ENCODE results near the gene DHDDS. TPM values are rescaled to one million over a fixed set of nuclear protein-coding genes. Genes with fewer than 3 reads are reported as not detected.
A peak's percentile ranks its signal among the peaks of the same experiment; 100 is the strongest.

Gene DHDDS
- total RNA-seq, 1 donor from 2014 or later, result 49.5 TPM

- Mint-ChIP-seq H3K27ac (no peak overlapping the region), H3K27me3 (ENCODE audit: low read depth) (no peaks in the 10 kb centered on the region), H3K4me1 (peaks cover 21% of the 10 kb centered on the region), H3K36me3 (peaks cover 39% of the 10 kb centered on the region), H3K4me3 (no peak overlapping the region), H3K9me3 (no peaks in the 10 kb centered on the region)
- no peak for DNase-seq (ENCODE audit: low spot score in 2 of 2, unreplicated experiment in 2 of 2)
- TF ChIP-seq CTCF (IDR thresholded peaks at IDR 0.05; ENCODE audit: unreplicated experiment), result no peak
These were observed 46.0 kb downstream of the DHDDS start for GRCh38 chr1:26478159-26478558.

DNA sequence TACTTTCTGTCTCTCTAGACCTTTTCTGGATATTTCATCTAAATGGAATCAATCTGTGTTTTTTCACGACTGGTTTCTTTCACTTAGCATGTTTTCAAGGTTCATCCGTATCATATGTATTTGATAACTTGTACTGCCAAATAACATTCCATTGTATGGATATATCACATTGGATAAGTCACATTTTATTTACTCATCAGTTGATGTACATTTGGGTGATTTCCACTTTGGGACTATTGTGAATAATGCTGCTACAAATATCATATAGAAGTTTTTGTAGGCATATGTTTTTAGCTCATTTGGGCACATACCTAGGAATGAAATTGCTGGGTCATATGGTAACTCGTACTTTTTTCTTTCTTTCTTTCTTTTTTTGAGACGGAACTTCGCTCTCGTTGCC, 46.9 kb downstream of the DHDDS start:
- Mint-ChIP-seq H3K36me3 (peaks cover 36% of the 10 kb centered on the region), H3K4me1 (peaks cover 14% of the 10 kb centered on the region), H3K27me3 (ENCODE audit: low read depth) (no peaks in the 10 kb centered on the region), H3K9me3 (no peaks in the 10 kb centered on the region), H3K27ac (no peak overlapping the region), H3K4me3 (no peak overlapping the region)
- no peak for DNase-seq (ENCODE audit: low spot score in 2 of 2, unreplicated experiment in 2 of 2)
- no peak for TF ChIP-seq CTCF (IDR thresholded peaks at IDR 0.05; ENCODE audit: unreplicated experiment)

DNA sequence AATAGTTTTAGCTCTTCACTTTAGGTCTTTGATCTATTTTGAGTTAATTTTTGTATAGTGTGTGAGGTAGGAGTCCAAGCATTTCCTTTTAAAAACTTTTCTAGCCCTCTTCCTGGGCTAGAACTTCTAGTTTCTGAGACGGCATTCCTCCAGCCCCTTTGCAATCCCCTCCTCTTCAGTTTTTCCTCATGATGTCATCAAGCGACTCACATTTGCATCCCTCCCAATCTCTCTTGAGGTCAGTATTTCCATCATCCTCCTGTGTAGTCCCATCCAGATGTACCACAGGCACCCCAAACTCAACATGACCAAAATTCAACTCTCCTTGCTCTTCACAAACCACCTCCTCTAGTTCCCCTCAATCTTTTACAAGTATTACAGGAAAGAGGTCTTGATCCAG, 50.8 kb downstream of the DHDDS start:
- H3K36me3 Mint-ChIP-seq, result peaks cover 10% of the 10 kb centered on the region
- TF ChIP-seq CTCF (IDR thresholded peaks at IDR 0.05; ENCODE audit: unreplicated experiment), result no peak
- no peaks in the 10 kb centered on the region for H3K27me3 Mint-ChIP-seq (ENCODE audit: low read depth)

DNA sequence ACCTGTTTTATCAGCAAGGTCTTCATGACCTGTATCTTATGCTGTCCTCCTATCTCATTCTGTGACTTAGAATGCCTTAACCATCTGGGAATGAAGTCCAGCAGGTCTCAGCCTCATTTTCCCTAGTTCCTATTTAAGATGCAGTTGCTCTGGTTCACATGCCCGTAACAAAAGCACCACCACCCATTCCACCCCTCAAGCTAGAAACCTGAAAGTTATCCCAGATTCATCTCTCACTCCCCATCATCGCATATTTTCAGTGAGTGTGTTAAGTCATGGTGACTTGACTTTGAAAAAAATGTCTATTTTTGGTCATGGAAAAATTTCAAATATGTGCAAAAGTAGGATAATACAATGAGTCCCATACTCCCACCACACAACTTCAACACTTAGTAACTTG, 51.9 kb downstream of the DHDDS start:
- no peaks in the 10 kb centered on the region for H3K27me3 Mint-ChIP-seq (ENCODE audit: low read depth)
- H3K9me3 Mint-ChIP-seq, result no peaks in the 10 kb centered on the region
- no peak for DNase-seq (ENCODE audit: low spot score in 2 of 2, unreplicated experiment in 2 of 2)
- TF ChIP-seq CTCF (IDR thresholded peaks at IDR 0.05; ENCODE audit: unreplicated experiment), result no peak
- H3K36me3 Mint-ChIP-seq, result peaks cover 6% of the 10 kb centered on the region
- peak overlapping the region; percentile 5 for H3K27ac Mint-ChIP-seq
- H3K4me3 Mint-ChIP-seq, result no peak overlapping the region
- peaks cover 6% of the 10 kb centered on the region for H3K4me1 Mint-ChIP-seq

More for the DNA sequence above, 50.8 kb downstream of the DHDDS start:
- DNase-seq (ENCODE audit: low spot score in 2 of 2, unreplicated experiment in 2 of 2), result no peak
- no peaks in the 10 kb centered on the region for H3K9me3 Mint-ChIP-seq
- H3K4me3 Mint-ChIP-seq, result no peak overlapping the region
- H3K27ac Mint-ChIP-seq, result peak overlapping the region; percentile 41
- peaks cover 6% of the 10 kb centered on the region for H3K4me1 Mint-ChIP-seq

- Mint-ChIP-seq H3K27ac (no peak overlapping the region), H3K36me3 (no peaks in the 10 kb centered on the region), H3K4me1 (no peaks in the 10 kb centered on the region), H3K27me3 (ENCODE audit: low read depth) (no peaks in the 10 kb centered on the region), H3K9me3 (no peaks in the 10 kb centered on the region), H3K4me3 (no peak overlapping the region)
- DNase-seq (ENCODE audit: low spot score in 2 of 2, unreplicated experiment in 2 of 2), result no peak
- no peak for TF ChIP-seq CTCF (IDR thresholded peaks at IDR 0.05; ENCODE audit: unreplicated experiment)
These were observed 58.0 kb downstream of the DHDDS start for GRCh38 chr1:26490155-26490554.

GRCh38 chr1:26493267-26493666, 61.1 kb downstream of the DHDDS start:
- no peak for TF ChIP-seq CTCF (IDR thresholded peaks at IDR 0.05; ENCODE audit: unreplicated experiment)
- Mint-ChIP-seq H3K4me3 (no peak overlapping the region), H3K4me1 (no peaks in the 10 kb centered on the region), H3K36me3 (no peaks in the 10 kb centered on the region), H3K27me3 (ENCODE audit: low read depth) (no peaks in the 10 kb centered on the region), H3K27ac (no peak overlapping the region), H3K9me3 (no peaks in the 10 kb centered on the region)
- DNase-seq (ENCODE audit: low spot score in 2 of 2, unreplicated experiment in 2 of 2), result no peak
